Kidney glomerular epithelial cell (primary cell): Measurements from ENCODE around the gene SLC37A4.
"Not testable (repeated sequence)": the region's sequence is repeated elsewhere in the genome, so short reads cannot be mapped to it uniquely, and the experiment has no call there.

Experiments used
- DNase-seq: peaks from one replicate; lab custom pipeline; 2025; lab: John Stamatoyannopoulos, UW

The SLC37A4 gene

DNA sequence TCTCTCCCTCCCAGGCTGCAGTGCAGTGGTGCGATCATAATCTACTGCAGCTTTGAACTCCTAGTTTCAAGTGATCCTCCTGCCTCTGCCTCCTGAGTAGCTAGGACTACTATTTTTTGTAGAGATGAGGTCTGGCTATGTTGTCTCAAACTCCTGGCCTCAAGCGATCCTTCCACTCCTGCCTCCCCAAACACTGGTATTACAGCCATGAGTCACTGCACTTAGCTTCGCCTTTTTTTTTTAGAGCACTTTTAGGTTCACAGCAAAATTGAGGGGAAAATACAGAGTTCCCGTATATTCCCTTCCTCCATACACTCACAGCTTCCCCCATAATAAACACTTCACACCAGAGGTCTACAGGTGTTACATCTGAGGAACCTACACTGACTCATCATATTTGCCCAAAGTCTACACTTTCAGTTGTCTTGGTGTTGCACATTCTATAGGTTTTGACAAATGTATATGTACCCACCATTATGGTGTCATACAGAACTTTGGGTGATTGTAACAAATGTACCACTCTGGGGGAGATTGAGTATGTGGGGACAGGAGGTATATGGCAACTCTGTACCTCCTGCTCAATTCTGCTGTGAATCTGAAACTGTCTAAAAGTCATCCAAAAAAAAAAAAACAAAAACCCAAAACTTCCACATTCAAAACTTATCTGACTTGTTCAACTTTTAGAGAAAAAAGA, 11.3 kb upstream of the SLC37A4 start:
- no peak for DNase-seq

DNA sequence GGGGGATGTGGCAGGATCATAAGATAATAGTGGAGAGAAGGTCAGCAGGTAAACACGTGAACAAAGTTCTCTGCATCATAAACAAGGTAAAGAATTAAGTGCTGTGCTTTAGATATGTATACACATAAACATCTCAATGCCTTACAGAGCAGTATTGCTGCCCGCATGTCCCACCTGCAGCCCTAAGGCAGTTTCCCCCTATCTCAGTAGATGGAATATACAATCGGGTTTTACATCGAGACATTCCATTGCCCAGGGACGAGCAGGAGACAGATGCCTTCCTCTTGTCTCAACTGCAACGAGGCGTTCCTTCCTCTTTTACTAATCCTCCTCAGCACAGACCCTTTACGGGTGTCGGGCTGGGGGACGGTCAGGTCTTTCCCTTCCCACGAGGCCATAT, 8.8 kb upstream of the SLC37A4 start:
- not testable (repeated sequence) for DNase-seq

DNA sequence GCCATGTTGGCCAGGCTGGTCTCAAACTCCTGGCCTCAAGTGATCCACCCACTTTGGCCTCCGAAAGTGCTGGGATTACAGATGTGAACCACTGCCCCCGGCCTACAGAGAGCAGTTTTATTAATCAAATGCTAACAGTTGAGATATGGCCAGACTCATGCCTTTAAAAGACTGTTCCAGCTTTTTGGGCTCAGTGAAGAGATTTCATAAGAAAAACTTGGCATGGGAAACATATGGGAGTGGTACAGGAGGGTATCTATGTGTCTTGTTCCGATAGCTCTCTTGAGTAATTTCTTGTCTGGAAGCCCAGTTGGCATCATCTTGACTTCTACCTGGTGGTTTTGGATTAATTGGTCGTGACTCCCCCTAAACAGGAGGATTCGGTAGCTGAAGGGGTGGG, 8.2 kb upstream of the SLC37A4 start:
- DNase-seq: no peak

DNA sequence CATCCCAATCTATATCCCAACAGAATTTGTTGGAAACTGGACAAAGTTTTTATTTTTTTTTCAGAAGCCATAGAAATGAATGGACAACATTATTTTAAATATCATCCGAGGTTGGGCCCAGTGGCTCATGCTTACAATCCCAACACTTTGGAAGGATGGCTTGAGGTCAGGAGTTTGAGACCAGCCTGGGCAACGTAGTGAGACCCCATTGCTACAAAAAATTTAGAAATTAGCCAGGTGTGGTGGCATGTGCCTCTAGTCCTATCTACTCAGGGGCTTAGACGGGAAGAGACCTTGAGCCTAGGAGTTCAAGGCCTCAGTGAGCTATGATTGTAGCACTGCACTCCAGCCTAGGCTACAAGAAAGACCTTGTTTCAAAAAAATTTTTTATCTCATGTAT, 4.1 kb upstream of the SLC37A4 start:
- DNase-seq: no peak

DNA sequence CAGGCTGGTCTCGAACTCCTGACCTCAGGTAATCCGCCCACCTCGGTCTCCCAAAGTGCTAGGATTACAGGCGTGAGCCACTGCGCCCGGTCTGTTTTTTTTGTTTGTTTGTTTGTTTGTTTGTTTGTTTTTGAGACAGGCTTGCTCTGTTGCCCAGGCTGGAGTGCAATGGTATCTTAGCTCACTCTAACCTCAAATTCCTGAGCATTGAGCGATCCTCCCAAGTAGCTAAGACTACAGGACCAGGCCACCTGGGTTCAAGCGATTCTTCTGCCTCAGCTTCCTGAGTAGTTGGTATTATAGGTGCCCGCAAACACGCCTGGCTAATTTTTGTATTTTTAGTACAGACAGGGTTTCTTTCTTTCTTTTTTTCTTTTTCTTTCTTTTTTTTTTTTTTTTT, 2.7 kb upstream of the SLC37A4 start:
- DNase-seq: not testable (repeated sequence)

DNA sequence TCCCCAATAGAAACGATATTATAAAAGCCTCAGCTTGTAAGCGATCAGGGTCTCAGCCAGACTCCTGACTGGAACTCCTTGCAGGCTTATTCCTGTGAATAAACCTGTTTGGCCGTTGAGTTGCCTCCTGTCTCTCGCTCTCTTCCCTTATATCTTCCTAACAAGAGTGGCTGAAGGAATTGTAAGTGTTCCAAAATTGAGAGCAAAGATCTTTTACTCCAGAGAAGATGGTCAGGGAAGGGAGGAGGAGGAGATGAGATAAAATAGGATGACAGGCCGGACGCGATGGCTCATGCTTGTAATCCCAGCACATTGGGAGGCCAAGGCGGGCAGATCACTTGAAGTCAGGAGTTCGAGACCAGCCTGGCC, 1.2 kb upstream of the SLC37A4 start:
- DNase-seq: no peak

DNA sequence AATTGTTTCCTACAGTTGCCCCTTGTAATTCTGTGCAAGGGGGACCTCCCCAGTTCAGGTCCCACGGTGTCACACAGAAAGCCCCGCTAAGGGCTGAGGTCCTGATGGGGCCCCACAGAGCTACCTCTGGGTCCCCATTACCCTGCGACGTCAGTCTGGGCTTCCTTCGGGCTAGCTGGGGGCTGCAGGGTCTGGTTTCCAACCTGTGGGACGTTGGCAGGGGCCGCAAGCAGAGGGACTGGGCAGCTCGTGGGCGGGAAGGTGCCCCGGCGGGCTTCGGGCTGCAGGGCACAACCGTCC, 698 bp downstream of the SLC37A4 start:
- no peak for DNase-seq

DNA sequence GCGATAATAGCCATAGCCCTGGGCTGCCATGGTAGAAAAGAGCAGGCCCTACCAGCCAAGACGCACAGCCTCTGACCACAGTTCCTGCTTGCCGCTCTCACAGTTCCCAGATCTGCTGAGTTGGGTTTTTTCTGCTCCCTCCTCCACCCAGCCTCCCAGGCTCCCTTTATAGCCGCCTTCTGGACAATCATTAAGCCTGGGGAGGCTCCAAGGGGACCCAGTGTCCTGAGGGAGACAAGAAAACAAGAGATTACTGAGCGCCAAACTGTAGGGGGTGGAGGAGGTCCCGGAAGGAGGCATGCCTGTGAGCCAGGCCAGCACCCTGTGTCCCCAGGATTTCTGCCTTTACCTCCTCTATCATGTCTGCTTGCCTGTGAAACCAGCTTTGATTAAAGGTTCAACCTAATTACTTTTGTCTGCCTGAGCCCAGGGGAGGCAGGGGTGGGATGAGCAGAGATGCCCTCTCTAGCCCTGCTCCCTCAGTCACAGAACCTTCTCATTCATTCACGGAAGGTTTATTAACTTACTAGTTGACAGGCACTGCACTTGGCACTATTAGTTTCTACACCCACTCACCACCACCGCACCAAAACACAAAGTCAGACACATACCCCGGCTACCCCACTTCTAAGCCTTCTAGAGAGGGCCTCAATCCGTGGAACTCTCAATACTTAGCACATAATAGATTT, 1.2 kb downstream of the SLC37A4 start:
- peak; percentile 93 for DNase-seq

DNA sequence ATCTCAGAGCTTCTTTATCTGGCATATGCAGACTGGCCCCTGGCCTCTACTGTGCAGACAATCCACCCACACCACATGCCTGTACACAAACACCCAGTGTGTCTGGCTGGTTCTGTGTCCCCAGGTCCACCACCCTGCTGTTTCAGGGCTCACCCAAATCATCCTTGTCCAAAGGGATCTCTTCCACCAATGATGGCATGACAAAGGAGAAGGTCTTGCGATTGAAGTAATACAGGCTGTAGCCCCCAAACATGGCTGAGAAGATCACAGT, 1.7 kb downstream of the SLC37A4 start:
- no peak for DNase-seq

DNA sequence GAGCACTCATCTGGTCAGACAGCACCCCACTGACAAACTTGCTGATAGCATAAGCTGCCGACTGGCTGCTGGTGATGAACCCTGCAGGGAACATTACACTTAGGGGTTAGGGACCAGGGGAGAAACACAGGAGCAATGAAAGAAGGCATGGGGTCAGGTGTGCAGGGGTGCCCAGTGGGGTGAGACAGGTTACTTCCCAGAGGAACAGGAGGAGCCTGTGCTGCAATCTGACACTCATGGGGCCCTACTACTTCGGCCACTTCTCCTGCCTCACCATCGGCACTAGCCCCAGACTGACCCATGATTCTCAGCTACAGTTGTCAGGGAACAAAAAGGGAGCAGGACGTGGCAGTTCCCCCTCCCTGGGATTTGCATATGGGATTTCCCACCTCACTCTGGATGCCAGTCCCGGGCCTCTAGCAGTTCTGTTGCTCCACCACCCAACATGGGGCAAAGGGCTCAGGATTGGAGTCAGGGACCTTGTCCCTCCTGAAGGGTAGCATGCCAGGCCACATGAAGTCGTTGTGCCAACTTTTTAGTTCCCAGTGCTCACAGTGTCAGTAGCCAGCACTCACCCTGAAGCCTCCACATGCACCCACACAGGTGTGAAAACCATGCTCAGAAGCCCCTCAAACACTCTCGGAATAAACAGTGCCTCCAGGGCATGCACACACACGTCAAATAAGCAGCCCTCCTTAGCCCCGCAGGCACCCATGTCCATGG, 2.2 kb downstream of the SLC37A4 start:
- no peak for DNase-seq

DNA sequence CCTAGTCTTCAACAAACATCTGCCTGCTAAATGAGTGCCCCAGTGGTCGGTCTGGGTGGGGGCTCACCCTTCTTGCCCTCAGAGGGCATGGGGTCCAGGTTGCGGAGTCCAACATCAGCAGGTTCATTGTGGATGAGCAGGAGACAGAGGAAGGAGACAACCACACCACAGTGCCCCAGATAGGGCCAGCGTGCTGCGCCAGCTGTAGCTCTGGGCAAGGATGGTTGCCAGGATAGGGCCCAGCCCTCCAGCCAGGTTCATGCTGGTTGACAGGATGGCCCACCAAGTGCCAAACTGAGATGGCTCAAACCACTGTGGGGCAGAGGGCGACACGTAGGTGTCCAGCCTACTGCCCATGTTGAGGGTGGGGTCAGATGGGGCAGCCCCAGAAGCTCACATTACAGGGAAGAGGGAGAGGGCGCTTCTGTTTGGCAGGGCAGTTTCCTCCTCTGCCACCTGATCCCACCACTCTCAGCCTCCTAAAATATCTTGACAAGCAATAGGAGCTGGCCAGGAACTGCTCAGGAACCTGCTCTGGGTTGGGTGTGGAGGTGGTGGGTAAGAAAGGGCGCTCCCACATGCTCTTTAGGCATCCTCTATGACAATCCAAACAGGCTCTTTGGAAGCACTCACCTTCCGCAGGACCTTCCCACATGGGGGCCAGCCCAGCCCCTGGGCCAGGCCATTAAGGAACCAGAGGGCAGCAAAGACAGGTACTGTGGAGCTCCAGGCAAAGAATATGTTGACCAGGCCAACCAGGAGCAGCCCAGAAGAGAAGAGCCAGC, 2.9 kb downstream of the SLC37A4 start:
- DNase-seq: no peak

DNA sequence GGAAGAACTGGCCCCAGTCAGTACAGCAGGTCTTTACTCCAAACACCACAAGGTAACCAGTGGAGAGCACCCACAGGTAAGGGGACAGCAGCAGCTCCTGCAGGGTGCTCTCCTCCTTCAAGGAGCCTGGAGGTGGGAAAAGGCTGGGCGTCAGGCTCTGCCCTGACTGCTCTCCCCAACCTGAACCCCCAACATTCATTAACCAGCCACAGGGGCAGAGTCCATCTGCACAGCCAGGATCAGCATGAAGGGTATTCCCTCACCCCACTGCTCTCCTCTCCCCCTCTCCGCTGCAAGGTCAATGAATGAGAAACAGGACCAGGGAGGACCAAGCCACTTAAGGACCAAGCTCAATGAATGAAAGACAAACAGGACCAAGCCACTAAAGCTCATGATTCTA, 3.7 kb downstream of the SLC37A4 start:
- DNase-seq: no peak

DNA sequence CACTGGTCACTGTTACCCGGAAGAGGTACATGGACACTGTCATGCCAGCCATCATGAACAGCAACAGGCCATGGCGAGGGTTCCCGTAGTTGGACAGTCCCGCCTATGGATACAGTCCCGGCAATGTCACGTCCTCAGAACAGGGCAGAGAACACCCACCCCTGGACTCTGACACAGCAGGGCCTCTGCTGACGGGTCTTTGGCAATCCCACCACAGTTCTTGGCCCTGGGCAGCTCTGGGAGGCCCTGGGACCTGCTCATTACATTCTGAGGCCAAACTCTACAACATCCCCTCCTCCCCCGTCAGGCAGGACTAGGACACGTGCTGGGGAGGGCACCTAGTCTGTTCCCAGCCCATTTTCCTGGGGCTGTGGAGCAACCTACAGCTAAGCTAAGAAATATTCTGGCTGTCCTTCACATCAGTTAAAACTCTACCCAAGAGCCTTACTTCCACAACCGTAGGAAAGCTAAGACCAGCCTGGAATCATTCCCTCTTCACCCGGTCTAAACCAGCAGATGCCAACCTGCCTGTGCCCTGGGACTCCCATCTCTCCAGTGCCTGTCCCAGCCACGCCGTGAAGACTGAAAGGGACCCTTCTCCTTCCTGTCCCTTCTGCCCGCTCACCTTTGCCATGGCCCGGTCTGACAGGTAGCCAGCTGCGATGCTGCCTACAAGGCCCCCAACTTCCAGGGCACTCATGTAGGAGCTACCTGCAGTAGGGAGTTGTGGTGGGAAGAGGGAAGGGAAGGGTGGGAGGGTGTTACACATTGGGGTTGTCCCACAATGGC, 4.5 kb downstream of the SLC37A4 start:
- DNase-seq: no peak

DNA sequence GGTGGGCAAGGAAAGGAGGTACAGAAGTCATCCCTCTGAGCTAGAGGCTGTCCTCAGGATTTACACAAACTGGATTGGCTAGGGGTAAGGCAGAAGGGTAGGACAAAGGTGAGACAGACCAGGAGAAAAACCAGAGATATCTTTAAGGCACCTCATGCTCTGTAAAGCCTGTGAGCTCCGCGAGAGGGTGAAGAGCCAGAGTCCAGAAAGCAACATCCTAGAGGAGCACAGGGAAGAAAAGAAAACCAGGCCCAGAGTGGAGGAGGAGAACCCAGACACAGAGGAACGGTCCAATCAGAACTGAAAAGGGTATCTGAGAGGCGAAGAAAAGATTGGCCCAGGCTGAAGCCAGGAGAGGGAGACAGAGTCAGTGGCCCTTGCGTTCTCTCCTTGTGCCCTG, 5.1 kb downstream of the SLC37A4 start:
- no peak for DNase-seq

DNA sequence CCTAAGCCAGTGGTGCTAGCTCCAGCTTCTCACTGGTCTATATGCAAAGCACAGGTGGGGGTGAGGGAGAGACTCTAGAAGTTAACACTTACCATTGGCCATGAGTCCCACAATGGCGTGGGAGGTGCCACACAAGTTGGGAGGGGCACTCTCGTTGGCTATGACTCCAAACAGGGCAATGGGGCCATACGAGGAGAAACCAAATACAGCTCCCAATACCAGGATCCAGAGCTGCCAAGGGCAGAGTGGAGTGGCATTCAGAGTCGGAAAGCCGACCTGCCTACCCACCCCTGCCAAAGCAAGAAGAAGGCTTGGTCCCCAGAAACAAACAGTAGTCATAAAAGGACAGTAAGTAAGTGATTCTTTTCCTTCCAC, 5.6 kb downstream of the SLC37A4 start:
- DNase-seq: no peak

DNA sequence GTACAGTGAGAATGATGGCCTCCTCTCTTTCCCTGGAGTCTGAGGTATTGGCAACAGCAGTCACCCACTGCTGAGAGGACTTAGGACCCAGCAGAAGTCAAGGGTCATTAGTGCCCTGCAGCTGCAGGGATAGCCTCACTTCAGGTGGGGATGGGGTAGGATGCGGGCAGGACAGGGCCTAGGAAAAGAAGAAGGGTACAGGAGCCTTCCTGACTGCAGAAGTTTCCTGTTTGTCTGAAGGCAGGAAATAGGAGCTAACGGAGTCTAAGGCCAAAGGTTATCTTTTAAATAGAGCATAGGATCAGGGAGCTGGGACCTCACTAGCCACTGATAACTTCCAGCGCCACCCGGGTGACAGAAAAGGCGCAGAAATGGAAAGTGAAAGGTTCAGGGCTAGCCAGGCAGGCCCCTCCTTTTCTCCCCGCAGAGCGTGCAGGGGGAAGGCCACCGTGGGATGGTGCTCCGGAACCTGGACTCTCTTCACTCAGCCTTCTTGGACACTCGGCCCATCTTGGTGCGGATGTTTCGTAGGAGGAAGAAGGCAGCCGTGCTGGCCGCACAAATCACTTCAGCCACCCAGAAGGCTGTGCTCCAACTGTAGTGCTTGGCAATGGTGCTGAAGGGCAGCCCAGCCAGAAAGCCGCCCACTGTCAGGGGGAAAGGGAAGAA, 6.1 kb downstream of the SLC37A4 start:
- DNase-seq: no peak

DNA sequence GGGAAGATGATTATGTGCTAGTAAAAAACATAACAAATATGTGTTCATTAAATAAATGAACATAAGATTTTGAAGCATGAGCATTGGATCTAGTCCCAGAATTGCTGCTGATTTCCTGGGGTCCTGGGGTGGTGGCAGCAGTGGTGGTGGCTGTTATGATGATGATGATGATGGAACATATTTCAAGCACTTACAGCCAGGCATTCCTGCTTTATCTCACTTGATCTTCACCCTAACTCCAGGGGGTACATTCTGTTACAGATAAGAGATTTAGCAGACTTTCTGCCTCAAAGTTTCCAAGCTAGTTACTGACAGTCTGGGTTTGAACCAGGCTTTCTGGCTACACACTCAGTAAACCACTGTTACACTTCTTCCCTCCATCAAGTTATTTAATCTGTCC, 6.9 kb downstream of the SLC37A4 start:
- DNase-seq: no peak

DNA sequence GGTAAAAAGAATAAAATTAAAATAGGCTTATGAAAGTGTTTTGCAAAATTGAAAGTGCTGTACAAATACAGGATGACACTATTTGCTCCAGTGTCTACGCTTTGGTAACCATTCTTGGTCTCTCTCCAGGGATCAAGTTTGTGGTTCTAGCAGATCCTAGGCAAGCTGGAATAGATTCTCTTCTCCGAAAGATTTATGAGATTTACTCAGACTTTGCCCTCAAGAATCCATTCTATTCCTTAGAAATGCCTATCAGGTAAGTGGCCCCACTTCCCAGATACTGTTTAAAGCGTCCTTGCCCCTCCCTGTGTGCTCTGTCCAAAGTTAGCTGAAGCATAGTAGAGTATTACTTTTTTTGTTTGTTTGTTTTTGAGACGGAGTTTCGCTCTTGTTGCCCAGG, 9.0 kb downstream of the SLC37A4 start:
- DNase-seq: no peak

DNA sequence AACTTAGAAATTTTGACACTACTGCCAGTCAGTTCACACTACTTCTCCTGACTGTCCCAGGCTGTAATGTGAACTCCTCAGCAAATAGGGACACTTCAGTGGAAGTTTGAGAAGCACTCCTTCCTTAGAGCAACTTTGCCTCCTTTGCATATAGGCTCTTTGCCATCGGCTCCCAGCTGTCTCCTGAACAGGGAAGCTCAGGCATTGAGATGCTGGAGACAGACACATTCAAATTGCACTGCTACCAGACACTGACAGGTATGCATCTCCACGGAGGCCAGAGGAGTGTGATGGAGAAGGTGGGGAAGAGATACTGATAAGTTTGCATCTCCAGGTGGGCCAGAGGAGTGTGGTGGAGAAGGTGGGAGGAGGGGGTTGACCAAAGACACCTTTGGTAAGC, 10.7 kb downstream of the SLC37A4 start:
- no peak for DNase-seq

DNA sequence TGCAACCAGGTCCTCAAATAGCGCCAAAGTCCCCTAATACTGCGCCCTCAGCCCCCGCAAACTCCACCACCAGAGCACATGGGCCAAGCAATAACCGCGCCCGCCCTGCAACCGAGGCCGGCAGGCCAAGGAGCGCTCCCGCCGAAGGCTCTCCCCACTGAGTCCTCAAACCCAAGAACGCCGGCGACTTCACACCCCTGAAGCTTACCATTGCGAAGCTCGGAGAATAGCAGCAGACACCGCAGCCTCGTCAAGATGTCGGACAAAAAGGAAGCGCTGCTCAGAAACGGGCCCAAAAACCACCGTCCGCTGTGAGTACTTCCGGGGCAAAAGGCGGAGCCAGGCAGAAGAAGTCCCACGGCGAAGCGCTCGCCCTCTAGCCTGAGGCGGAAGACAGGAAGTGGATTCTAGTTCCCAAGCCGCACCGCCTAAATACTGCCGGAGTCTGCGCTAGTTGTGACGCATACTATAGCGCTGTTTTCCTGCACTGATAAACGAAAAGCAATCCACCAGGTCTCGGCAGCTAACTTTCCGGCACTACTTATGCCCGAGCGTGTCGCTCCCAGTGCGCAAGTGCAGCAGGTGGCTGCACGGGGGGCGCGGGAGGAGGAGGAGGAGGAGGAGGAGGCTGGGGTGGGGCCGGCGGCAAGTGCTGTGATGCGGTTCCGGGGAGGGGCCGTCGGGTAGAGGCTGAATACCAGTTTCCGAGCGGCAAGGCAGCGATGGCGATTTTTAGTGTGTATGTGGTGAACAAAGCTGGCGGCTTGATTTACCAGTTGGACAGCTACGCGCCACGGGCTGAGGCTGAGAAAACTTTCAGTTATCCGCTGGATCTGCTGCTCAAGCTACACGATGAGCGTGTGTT, 12.4 kb downstream of the SLC37A4 start, which contains the start of the genes RPS25 and TRAPPC4:
TSS of gene RPS25 (minus strand) at position 270 of the 865 bp plus-strand sequence. CDS start at position 211, 59 bp downstream.
TSS of gene TRAPPC4 (plus strand) at position 693 of the 865 bp plus-strand sequence. CDS start at position 723, 30 bp downstream.
- DNase-seq: peak; percentile 95
